ENCODE data around the gene CFAP100. TPM values are rescaled to one million over a fixed set of nuclear protein-coding genes. Genes with fewer than 3 reads are reported as not detected.

Gene CFAP100
- total and polyA plus RNA-seq, 9 of the 15 experiments (the other 6 are each of a cell fraction or from before 2014, with no cell fraction given) = not detected

DNA sequence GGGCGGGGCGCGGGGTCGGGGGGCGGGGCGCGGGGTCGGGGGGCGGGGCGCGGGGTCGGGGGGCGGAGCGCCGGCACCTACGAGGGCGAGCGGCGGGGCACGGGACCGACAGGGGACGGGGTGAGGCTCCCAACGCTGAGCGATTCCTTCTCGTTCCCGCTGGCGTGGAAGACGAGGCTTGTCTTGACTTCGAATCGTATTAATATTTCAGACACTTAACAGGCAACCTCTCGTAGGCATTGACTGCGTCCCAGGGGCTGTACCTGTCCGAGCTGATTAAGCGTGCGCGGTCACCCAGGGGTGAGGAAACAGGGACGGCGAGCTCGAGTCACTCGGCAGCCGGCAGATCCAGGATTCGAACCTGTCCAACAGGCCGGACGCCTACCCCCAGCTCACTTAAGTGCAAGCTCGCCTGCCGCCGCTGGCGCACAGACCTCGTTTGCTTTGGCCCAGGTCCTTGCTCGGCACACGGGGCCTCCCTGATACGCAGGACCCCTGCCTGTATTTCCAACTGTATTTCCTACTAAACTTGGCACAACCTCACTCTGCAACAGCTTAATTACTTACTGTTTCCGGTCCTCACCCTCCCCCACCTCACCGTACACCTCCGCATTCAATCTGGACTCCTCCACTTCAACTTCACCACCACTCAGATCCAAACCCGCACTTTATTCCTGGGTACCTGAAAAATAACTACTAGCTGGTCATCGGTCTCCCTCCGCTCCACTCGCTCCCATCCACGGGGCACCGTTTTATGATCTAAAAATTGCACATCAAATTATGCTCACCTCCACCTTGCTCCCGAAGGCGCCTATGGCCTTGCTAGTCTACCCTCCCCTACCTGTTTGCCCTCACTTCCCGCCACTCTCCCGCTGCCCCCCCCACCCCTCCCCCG, 81.7 kb downstream of the CFAP100 start (continued):
- TF ChIP-seq, protein P1, sequence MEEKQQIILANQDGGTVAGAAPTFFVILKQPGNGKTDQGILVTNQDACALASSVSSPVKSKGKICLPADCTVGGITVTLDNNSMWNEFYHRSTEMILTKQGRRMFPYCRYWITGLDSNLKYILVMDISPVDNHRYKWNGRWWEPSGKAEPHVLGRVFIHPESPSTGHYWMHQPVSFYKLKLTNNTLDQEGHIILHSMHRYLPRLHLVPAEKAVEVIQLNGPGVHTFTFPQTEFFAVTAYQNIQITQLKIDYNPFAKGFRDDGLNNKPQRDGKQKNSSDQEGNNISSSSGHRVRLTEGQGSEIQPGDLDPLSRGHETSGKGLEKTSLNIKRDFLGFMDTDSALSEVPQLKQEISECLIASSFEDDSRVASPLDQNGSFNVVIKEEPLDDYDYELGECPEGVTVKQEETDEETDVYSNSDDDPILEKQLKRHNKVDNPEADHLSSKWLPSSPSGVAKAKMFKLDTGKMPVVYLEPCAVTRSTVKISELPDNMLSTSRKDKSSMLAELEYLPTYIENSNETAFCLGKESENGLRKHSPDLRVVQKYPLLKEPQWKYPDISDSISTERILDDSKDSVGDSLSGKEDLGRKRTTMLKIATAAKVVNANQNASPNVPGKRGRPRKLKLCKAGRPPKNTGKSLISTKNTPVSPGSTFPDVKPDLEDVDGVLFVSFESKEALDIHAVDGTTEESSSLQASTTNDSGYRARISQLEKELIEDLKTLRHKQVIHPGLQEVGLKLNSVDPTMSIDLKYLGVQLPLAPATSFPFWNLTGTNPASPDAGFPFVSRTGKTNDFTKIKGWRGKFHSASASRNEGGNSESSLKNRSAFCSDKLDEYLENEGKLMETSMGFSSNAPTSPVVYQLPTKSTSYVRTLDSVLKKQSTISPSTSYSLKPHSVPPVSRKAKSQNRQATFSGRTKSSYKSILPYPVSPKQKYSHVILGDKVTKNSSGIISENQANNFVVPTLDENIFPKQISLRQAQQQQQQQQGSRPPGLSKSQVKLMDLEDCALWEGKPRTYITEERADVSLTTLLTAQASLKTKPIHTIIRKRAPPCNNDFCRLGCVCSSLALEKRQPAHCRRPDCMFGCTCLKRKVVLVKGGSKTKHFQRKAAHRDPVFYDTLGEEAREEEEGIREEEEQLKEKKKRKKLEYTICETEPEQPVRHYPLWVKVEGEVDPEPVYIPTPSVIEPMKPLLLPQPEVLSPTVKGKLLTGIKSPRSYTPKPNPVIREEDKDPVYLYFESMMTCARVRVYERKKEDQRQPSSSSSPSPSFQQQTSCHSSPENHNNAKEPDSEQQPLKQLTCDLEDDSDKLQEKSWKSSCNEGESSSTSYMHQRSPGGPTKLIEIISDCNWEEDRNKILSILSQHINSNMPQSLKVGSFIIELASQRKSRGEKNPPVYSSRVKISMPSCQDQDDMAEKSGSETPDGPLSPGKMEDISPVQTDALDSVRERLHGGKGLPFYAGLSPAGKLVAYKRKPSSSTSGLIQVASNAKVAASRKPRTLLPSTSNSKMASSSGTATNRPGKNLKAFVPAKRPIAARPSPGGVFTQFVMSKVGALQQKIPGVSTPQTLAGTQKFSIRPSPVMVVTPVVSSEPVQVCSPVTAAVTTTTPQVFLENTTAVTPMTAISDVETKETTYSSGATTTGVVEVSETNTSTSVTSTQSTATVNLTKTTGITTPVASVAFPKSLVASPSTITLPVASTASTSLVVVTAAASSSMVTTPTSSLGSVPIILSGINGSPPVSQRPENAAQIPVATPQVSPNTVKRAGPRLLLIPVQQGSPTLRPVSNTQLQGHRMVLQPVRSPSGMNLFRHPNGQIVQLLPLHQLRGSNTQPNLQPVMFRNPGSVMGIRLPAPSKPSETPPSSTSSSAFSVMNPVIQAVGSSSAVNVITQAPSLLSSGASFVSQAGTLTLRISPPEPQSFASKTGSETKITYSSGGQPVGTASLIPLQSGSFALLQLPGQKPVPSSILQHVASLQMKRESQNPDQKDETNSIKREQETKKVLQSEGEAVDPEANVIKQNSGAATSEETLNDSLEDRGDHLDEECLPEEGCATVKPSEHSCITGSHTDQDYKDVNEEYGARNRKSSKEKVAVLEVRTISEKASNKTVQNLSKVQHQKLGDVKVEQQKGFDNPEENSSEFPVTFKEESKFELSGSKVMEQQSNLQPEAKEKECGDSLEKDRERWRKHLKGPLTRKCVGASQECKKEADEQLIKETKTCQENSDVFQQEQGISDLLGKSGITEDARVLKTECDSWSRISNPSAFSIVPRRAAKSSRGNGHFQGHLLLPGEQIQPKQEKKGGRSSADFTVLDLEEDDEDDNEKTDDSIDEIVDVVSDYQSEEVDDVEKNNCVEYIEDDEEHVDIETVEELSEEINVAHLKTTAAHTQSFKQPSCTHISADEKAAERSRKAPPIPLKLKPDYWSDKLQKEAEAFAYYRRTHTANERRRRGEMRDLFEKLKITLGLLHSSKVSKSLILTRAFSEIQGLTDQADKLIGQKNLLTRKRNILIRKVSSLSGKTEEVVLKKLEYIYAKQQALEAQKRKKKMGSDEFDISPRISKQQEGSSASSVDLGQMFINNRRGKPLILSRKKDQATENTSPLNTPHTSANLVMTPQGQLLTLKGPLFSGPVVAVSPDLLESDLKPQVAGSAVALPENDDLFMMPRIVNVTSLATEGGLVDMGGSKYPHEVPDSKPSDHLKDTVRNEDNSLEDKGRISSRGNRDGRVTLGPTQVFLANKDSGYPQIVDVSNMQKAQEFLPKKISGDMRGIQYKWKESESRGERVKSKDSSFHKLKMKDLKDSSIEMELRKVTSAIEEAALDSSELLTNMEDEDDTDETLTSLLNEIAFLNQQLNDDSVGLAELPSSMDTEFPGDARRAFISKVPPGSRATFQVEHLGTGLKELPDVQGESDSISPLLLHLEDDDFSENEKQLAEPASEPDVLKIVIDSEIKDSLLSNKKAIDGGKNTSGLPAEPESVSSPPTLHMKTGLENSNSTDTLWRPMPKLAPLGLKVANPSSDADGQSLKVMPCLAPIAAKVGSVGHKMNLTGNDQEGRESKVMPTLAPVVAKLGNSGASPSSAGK (IDR thresholded peaks at IDR 0.05) = peak; percentile 36
- TF ChIP-seq L3MBTL2 (IDR thresholded peaks at IDR 0.05) (peak; percentile 48; the same call in 1 of the 2 replicates), ZEB2 (IDR thresholded peaks at IDR 0.05) (0 out of 2 replicates have a peak, but pooled peaks have one; percentile 21), ZNF212 (CRISPR knock-in tag; IDR thresholded peaks at IDR 0.05) (no peak), ZC3H8 (IDR thresholded peaks at IDR 0.05) (no peak), PHB (CRISPR knock-in tag; IDR thresholded peaks at IDR 0.05) (no peak), POLR2A (conservative IDR thresholded peaks at IDR 0.05) (peak; percentile 73), MED1 (CRISPR knock-in tag; IDR thresholded peaks at IDR 0.05; ENCODE audit: borderline replicate concordance) (no peak), PHF8 (IDR thresholded peaks at IDR 0.05; ENCODE audit: borderline replicate concordance, low read length) (peak; percentile 59; the same call in 1 of the 2 replicates), MTA2 (IDR thresholded peaks at IDR 0.05; ENCODE audit: low read depth) (no peak)
- TF ChIP-seq, protein P2, sequence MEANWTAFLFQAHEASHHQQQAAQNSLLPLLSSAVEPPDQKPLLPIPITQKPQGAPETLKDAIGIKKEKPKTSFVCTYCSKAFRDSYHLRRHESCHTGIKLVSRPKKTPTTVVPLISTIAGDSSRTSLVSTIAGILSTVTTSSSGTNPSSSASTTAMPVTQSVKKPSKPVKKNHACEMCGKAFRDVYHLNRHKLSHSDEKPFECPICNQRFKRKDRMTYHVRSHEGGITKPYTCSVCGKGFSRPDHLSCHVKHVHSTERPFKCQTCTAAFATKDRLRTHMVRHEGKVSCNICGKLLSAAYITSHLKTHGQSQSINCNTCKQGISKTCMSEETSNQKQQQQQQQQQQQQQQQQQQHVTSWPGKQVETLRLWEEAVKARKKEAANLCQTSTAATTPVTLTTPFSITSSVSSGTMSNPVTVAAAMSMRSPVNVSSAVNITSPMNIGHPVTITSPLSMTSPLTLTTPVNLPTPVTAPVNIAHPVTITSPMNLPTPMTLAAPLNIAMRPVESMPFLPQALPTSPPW (CRISPR knock-in tag; IDR thresholded peaks at IDR 0.05) = peak; percentile 35; the same call in 1 of the 2 replicates

All from K562 (cell line).